ENCODE results near the gene SDR39U1. TPM values are rescaled to one million over a fixed set of nuclear protein-coding genes. Genes with fewer than 3 reads are reported as not detected.

SDR39U1 gene
- total and polyA plus RNA-seq, 10 of the 15 experiments (the other 5 are each of a cell fraction or from before 2014, with no cell fraction given) = 14.0 to 89.3 (median 42.2) TPM

DNA sequence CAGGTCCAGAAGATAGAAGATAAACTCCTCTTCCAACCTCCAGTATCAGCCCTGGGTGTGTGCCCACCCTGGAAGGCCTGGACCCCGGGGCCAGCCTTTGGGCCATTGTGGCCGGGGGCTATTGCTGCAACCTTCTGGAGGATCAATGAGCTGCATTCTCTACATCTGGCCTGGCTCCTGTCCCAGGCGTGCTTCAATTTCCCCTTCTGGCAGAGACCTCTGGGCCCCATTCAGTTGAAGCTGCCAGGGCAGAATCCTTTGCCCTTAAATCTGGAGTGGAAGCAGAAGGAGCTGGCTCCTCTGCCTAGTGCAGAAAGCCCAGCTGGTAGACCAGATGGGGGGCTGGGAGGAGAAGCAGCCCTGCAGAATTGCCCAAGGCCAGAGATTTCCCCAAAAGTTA, 33.8 kb downstream of the SDR39U1 start (continued):
- TF ChIP-seq, protein P1, sequence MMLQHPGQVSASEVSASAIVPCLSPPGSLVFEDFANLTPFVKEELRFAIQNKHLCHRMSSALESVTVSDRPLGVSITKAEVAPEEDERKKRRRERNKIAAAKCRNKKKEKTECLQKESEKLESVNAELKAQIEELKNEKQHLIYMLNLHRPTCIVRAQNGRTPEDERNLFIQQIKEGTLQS (IDR thresholded peaks at IDR 0.05; ENCODE audit: borderline replicate concordance, extremely low read depth, low read depth, low read length) = no peak
- no peak for TF ChIP-seq PAX5 (IDR thresholded peaks at IDR 0.05; ENCODE audit: borderline replicate concordance, low read depth, low read length)
- TF ChIP-seq TBL1XR1 (IDR thresholded peaks at IDR 0.05; ENCODE audit: low read depth, low read length) = no peak
- TF ChIP-seq LARP7 (IDR thresholded peaks at IDR 0.05) = no peak

DNA sequence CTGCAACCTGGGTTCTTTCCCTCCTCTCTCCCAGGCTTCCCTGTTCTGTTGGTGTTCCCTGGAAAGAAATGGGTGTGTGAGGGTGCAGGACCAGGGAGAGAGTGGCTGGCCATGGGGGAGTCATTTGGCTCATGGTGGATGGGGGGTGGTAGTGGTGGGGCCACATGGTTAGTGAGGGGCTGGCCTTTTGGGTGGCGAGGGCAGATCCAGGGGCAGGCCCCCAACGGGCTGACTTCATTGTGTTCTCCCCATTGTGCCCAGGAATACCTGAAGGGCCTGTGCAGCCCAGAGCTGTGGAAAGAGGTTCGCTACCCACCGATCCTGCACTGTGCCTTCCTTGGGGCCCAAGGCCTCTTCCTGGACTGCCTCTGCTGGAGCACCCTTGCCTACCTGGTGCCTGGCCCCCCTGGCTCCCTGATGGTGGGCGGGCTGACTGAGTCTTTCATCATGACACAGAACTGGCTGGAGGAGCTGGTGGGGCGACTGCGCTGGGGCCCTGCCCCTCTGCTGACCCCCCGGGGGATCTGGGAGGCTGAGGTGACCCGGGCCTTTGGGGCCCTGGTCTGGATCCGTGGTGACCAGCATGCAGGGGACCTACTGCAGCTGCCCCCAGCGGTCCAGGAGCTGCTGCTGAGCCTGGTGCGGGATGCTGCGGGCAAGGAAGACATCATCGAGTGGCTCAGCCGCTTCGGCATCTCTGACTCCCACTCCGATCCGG, 34.8 kb downstream of the SDR39U1 start:
- no peaks in the 10 kb centered on the region for H3K9me3 ChIP-seq (replicated peaks; ENCODE audit: control insufficient read depth, insufficient read depth, low read length)
- no peaks in the 10 kb centered on the region for H3K36me3 ChIP-seq (ENCODE audit: control insufficient read depth in 2 of 2, insufficient read depth in 2 of 2, low read length in 1 of 2)
- CTCF ChIA-PET = interaction anchor here (0.8 to 2.2 kb wide), 3 partner anchors 23 to 74 kb away, joined by 3 to 10 read pairs (median 9); no protein-coding TSS in a partner anchor
- H3K79me2 ChIP-seq (ENCODE audit: control insufficient read depth, insufficient read depth, low read length) = no peaks in the 10 kb centered on the region
- H3K27ac ChIP-seq (ENCODE audit: control insufficient read depth, insufficient read depth) = no peak overlapping the region
- FAIRE-seq = no peak
- H2AFZ ChIP-seq (ENCODE audit: control insufficient read depth, low read depth, low read length) = no peak overlapping the region
- WGBS (ENCODE audit: insufficient coverage, insufficient replicate concordance, low lambda C conversion rate, missing lambda C conversion rate) = 44% methylated on average over 18 of the region's 18 CpGs
- no peak overlapping the region for H3K4me2 ChIP-seq (ENCODE audit: control insufficient read depth, insufficient read depth)
- BruUV-seq (replicated peaks) = no TSS peak
- no peak for DNase-seq (ENCODE audit: low read depth, low spot score)
- POLR2A ChIA-PET = no interaction called here
- H3K4me1 ChIP-seq (ENCODE audit: control insufficient read depth, insufficient read depth, low read length) = no peaks in the 10 kb centered on the region
- H3K4me3 ChIP-seq = no peak overlapping the region
- ATAC-seq = no peak
- intact Hi-C loops (cut with micrococcal nuclease; ENCODE audit: unreplicated experiment) = no loop called here
- SMC1A ChIA-PET (ENCODE audit: uncharacterized antibody, unreplicated experiment) = no interaction called here
- H3K9ac ChIP-seq (ENCODE audit: control insufficient read depth, insufficient read depth, low read length) = no peak overlapping the region
- in situ Hi-C loops (cut with MboI) = no loop called here
- RAD21 ChIA-PET (ENCODE audit: unreplicated experiment) = no interaction called here
- H3K27me3 ChIP-seq (replicated peaks in 1 of 2; ENCODE audit: control insufficient read depth in 2 of 2, insufficient read depth in 2 of 2, low read length in 1 of 2) = peaks cover 1 to 5% of the 10 kb centered on the region in 2 experiments; a peak in 2 of 4 replicates
- no peaks in the 10 kb centered on the region for H4K20me1 ChIP-seq (ENCODE audit: control insufficient read depth, insufficient read depth)
- TF ChIP-seq, protein P2, sequence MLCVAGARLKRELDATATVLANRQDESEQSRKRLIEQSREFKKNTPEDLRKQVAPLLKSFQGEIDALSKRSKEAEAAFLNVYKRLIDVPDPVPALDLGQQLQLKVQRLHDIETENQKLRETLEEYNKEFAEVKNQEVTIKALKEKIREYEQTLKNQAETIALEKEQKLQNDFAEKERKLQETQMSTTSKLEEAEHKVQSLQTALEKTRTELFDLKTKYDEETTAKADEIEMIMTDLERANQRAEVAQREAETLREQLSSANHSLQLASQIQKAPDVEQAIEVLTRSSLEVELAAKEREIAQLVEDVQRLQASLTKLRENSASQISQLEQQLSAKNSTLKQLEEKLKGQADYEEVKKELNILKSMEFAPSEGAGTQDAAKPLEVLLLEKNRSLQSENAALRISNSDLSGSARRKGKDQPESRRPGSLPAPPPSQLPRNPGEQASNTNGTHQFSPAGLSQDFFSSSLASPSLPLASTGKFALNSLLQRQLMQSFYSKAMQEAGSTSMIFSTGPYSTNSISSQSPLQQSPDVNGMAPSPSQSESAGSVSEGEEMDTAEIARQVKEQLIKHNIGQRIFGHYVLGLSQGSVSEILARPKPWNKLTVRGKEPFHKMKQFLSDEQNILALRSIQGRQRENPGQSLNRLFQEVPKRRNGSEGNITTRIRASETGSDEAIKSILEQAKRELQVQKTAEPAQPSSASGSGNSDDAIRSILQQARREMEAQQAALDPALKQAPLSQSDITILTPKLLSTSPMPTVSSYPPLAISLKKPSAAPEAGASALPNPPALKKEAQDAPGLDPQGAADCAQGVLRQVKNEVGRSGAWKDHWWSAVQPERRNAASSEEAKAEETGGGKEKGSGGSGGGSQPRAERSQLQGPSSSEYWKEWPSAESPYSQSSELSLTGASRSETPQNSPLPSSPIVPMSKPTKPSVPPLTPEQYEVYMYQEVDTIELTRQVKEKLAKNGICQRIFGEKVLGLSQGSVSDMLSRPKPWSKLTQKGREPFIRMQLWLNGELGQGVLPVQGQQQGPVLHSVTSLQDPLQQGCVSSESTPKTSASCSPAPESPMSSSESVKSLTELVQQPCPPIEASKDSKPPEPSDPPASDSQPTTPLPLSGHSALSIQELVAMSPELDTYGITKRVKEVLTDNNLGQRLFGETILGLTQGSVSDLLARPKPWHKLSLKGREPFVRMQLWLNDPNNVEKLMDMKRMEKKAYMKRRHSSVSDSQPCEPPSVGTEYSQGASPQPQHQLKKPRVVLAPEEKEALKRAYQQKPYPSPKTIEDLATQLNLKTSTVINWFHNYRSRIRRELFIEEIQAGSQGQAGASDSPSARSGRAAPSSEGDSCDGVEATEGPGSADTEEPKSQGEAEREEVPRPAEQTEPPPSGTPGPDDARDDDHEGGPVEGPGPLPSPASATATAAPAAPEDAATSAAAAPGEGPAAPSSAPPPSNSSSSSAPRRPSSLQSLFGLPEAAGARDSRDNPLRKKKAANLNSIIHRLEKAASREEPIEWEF (IDR thresholded peaks at IDR 0.05; ENCODE audit: insufficient replicate concordance, low read depth, low read length) = no peak
- TF ChIP-seq NFYB (IDR thresholded peaks at IDR 0.05; ENCODE audit: insufficient read depth, low read depth, low read length) (no peak), TCF12 (IDR thresholded peaks at IDR 0.05; ENCODE audit: low read depth, low read length) (no peak), CREM (IDR thresholded peaks at IDR 0.05; ENCODE audit: low read depth) (no peak), KDM1A (IDR thresholded peaks at IDR 0.05; ENCODE audit: borderline replicate concordance) (no peak), POLR2A (IDR thresholded peaks at IDR 0.05; ENCODE audit: low read depth, low read length) (no peak), GATAD2B (conservative IDR thresholded peaks at IDR 0.05; ENCODE audit: low read depth) (no peak), BCL11A (IDR thresholded peaks at IDR 0.05; ENCODE audit: low read depth, low read length) (no peak), BACH1 (IDR thresholded peaks at IDR 0.05; ENCODE audit: borderline replicate concordance) (no peak), DPF2 (IDR thresholded peaks at IDR 0.05) (no peak)
- TF ChIP-seq, protein P3, sequence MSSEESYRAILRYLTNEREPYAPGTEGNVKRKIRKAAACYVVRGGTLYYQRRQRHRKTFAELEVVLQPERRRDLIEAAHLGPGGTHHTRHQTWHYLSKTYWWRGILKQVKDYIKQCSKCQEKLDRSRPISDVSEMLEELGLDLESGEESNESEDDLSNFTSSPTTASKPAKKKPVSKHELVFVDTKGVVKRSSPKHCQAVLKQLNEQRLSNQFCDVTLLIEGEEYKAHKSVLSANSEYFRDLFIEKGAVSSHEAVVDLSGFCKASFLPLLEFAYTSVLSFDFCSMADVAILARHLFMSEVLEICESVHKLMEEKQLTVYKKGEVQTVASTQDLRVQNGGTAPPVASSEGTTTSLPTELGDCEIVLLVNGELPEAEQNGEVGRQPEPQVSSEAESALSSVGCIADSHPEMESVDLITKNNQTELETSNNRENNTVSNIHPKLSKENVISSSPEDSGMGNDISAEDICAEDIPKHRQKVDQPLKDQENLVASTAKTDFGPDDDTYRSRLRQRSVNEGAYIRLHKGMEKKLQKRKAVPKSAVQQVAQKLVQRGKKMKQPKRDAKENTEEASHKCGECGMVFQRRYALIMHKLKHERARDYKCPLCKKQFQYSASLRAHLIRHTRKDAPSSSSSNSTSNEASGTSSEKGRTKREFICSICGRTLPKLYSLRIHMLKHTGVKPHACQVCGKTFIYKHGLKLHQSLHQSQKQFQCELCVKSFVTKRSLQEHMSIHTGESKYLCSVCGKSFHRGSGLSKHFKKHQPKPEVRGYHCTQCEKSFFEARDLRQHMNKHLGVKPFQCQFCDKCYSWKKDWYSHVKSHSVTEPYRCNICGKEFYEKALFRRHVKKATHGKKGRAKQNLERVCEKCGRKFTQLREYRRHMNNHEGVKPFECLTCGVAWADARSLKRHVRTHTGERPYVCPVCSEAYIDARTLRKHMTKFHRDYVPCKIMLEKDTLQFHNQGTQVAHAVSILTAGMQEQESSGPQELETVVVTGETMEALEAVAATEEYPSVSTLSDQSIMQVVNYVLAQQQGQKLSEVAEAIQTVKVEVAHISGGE (CRISPR knock-in tag; IDR thresholded peaks at IDR 0.05) = no peak
